Panc1 (cell line): ENCODE results near the gene GDF10. TPM values are rescaled to one million over a fixed set of nuclear protein-coding genes. Genes with fewer than 3 reads are reported as not detected.
A peak's percentile ranks its signal among the peaks of the same experiment; 100 is the strongest.

Experiments used
- ATAC-seq: fragments of 200-7000 bp; cut with Tn5 transposase; 2 replicates; pipeline ENCODE4 v1.9.1; 2020; ENCODE audit warnings: mild to moderate bottlenecking, moderate library complexity
- BruUV-seq: library from RNA; stranded (reverse); fragments of 400-500 nt; replicated peaks from 2 replicates; lab custom pipeline; 2021; lab: Mats Ljungman, UMichigan
- CTCF ChIA-PET: fragments of 300-600 bp; sonication (Branson Sonifier 250); formaldehyde crosslinking; loops from one replicate; lab custom pipeline; 2022; ENCODE audit warnings: antibody characterized with exemption; lab: Charles Lee
- POLR2A ChIA-PET: fragments of 300-600 bp; sonication (Branson Sonifier 250); formaldehyde crosslinking; loops from one replicate; lab custom pipeline; 2022; ENCODE audit warnings: antibody characterized with exemption; lab: Charles Lee
- DNase-seq: peaks from one replicate; pipeline ENCODE4 v3.0.0-alpha.2; 2010; ENCODE audit warnings: low read depth, low spot score
- H3K27ac ChIP-seq: 2 replicates; pipeline ENCODE4 v1.5.1; 2011; ENCODE audit warnings: mild to moderate bottlenecking, low read length, inconsistent platforms
- H3K27me3 ChIP-seq: fragments of 200-500 bp; sonication (Bioruptor generic); 2 replicates; pipeline ENCODE4 v1.6.0; 2014; ENCODE audit warnings: low read length, inconsistent platforms; ENCODE audit not compliant: control insufficient read depth, insufficient read depth
- H3K36me3 ChIP-seq: fragments of 200-500 bp; sonication (Bioruptor generic); 2 replicates; pipeline ENCODE4 v1.5.1; 2014; ENCODE audit warnings: inconsistent platforms, mild to moderate bottlenecking, low read length, moderate library complexity; ENCODE audit not compliant: control insufficient read depth, insufficient read depth
- H3K4me1 ChIP-seq: 2 replicates; pipeline ENCODE4 v1.5.1; 2011; ENCODE audit warnings: inconsistent platforms, mild to moderate bottlenecking, low read length, moderate library complexity; ENCODE audit not compliant: control insufficient read depth, insufficient read depth
- H3K4me3 ChIP-seq, 2 experiments: 2 replicates each; pipeline ENCODE4 v1.5.1; 2011 to 2012; ENCODE audit warnings: low read depth in 2 of 2, low read length in 2 of 2, mild to moderate bottlenecking in 2 of 2, inconsistent platforms in 1 of 2, moderate library complexity in 1 of 2
- H3K9me3 ChIP-seq: fragments of 200-500 bp; sonication (Bioruptor generic); 2 replicates; pipeline ENCODE4 v1.5.1; 2014; ENCODE audit warnings: low read depth, mild to moderate bottlenecking, inconsistent platforms, low read length, moderate library complexity; ENCODE audit not compliant: control insufficient read depth, insufficient read depth
- POLR2AphosphoS5 ChIP-seq: IDR thresholded peaks from 2 replicates; pipeline ENCODE4 v1.6.1; 2012; ENCODE audit warnings: mild to moderate bottlenecking, low read depth, low read length, moderate library complexity
- SIN3A ChIP-seq: IDR thresholded peaks from 2 replicates; pipeline ENCODE4 v1.6.1; 2012; ENCODE audit warnings: low read depth, mild to moderate bottlenecking, low read length, moderate library complexity, borderline replicate concordance; ENCODE audit not compliant: insufficient read depth
- TCF7L2 ChIP-seq: IDR thresholded peaks from 2 replicates; pipeline ENCODE4 v1.6.1; 2011; ENCODE audit warnings: mild to moderate bottlenecking, low read depth, low read length, inconsistent platforms
- in situ Hi-C: cut with HindIII; loops from 2 replicates; pipeline ENCODE4 v1.10.0; 2016; ENCODE audit warnings: low sequenced_read_pairs, low pct_unique_long_range_greater_than_20kb
- intact Hi-C: fragments of 100-400 bp; cut with micrococcal nuclease; formaldehyde crosslinking; loops from one replicate; pipeline ENCODE4 v1.10.0; 2022; ENCODE audit not compliant: unreplicated experiment
- total RNA-seq: library from RNA; stranded (reverse); gene quantifications from one replicate; pipeline ENCODE4 v1.2.1, GENCODE V29; 2021; ENCODE audit not compliant: unreplicated experiment
- TF ChIP-seq, protein P1 (sequence below): fragments of 450-650 bp; IDR thresholded peaks from 2 replicates; pipeline ENCODE4 v1.5.1; 2017; ENCODE audit warnings: mild to moderate bottlenecking
- TF ChIP-seq, protein P2 (sequence below), 2 experiments: IDR thresholded peaks; 2 replicates each; pipeline ENCODE4 v1.6.1; 2011 to 2012; ENCODE audit warnings: low read depth in 2 of 2, control low read depth in 1 of 2, low read length in 1 of 2, mild to moderate bottlenecking in 1 of 2, moderate library complexity in 1 of 2; ENCODE audit not compliant: insufficient read depth in 1 of 2

Gene GDF10
- total RNA-seq, 1 experiment from 2014 or later = 1.2 TPM

DNA sequence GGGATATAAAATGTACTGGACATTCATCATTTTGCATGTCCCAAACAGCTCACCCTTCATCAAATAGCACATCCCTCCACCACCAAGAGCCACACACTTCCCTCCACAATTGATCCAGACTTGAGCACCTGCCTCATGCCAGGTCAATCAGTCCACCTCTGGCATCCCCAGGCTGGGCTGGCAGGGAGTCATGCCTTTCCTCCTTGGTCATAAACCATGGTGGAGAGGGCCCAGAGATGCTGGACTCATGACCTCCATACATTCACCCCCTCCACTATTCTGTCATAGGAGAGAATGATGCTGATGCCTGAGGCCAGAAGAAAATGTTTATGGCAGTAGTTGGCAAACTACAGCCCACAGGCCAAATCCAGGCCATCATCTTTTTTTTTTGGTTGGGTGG is 16.1 kb upstream of the GDF10 start:
- ChIA-PET POLR2A (no interaction called here), CTCF (no interaction called here)

GRCh38 chr10:47285381-47286115 is 14.4 kb upstream of the GDF10 start:
- Histone ChIP-seq H3K4me3 (no peak overlapping the region), H3K27ac (no peak overlapping the region), H3K4me1 (no peaks in the 10 kb centered on the region), H3K27me3 (no peaks in the 10 kb centered on the region), H3K9me3 (no peaks in the 10 kb centered on the region), H3K36me3 (no peaks in the 10 kb centered on the region)
- TF ChIP-seq, protein P1, sequence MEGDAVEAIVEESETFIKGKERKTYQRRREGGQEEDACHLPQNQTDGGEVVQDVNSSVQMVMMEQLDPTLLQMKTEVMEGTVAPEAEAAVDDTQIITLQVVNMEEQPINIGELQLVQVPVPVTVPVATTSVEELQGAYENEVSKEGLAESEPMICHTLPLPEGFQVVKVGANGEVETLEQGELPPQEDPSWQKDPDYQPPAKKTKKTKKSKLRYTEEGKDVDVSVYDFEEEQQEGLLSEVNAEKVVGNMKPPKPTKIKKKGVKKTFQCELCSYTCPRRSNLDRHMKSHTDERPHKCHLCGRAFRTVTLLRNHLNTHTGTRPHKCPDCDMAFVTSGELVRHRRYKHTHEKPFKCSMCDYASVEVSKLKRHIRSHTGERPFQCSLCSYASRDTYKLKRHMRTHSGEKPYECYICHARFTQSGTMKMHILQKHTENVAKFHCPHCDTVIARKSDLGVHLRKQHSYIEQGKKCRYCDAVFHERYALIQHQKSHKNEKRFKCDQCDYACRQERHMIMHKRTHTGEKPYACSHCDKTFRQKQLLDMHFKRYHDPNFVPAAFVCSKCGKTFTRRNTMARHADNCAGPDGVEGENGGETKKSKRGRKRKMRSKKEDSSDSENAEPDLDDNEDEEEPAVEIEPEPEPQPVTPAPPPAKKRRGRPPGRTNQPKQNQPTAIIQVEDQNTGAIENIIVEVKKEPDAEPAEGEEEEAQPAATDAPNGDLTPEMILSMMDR = no peak
- no peak for TF ChIP-seq TCF7L2
- TF ChIP-seq, protein P2, sequence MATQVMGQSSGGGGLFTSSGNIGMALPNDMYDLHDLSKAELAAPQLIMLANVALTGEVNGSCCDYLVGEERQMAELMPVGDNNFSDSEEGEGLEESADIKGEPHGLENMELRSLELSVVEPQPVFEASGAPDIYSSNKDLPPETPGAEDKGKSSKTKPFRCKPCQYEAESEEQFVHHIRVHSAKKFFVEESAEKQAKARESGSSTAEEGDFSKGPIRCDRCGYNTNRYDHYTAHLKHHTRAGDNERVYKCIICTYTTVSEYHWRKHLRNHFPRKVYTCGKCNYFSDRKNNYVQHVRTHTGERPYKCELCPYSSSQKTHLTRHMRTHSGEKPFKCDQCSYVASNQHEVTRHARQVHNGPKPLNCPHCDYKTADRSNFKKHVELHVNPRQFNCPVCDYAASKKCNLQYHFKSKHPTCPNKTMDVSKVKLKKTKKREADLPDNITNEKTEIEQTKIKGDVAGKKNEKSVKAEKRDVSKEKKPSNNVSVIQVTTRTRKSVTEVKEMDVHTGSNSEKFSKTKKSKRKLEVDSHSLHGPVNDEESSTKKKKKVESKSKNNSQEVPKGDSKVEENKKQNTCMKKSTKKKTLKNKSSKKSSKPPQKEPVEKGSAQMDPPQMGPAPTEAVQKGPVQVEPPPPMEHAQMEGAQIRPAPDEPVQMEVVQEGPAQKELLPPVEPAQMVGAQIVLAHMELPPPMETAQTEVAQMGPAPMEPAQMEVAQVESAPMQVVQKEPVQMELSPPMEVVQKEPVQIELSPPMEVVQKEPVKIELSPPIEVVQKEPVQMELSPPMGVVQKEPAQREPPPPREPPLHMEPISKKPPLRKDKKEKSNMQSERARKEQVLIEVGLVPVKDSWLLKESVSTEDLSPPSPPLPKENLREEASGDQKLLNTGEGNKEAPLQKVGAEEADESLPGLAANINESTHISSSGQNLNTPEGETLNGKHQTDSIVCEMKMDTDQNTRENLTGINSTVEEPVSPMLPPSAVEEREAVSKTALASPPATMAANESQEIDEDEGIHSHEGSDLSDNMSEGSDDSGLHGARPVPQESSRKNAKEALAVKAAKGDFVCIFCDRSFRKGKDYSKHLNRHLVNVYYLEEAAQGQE (IDR thresholded peaks at IDR 0.05; ENCODE audit: insufficient read depth in 1 of 2, low read depth in 2 of 2, low read length in 1 of 2) = no peak
- BruUV-seq = no TSS peak
- in situ Hi-C loops = no loop called here
- CTCF ChIA-PET = no interaction called here
- ATAC-seq (0 out of 2 replicates have a peak, but pooled peaks have one; percentile 54), DNase-seq (no peak)
- intact Hi-C loops = no loop called here
- POLR2A ChIA-PET = no interaction called here

More for the DNA sequence above, 16.1 kb upstream of the GDF10 start:
- no peaks in the 10 kb centered on the region for H3K36me3 ChIP-seq
- ATAC-seq (no peak), DNase-seq (no peak)
- no peaks in the 10 kb centered on the region for H3K27me3 ChIP-seq
- no peaks in the 10 kb centered on the region for H3K9me3 ChIP-seq
- intact Hi-C loops (no loop called here), in situ Hi-C loops (no loop called here)
- H3K4me3 ChIP-seq = no peak overlapping the region
- no TSS peak for BruUV-seq
- TF ChIP-seq, protein P1 = no peak
- TF ChIP-seq POLR2AphosphoS5 (no peak), TCF7L2 (no peak), SIN3A (no peak)
- TF ChIP-seq, protein P2 (IDR thresholded peaks at IDR 0.05; ENCODE audit: insufficient read depth in 1 of 2, low read depth in 2 of 2, low read length in 1 of 2) = no peak
- H3K27ac ChIP-seq = no peak overlapping the region
- H3K4me1 ChIP-seq = no peaks in the 10 kb centered on the region
